Stimulated activated CD8-positive, alpha-beta memory T cell treated with anti-CD3 and anti-CD28 coated beads, Interleukin-4, amount 100 ng/mL, for 48 hours (primary cell): ENCODE measurements around the gene GALNT9.
"Not testable (repeated sequence)": the region's sequence is repeated elsewhere in the genome, so short reads cannot be mapped to it uniquely, and the experiment has no call there.

Source experiments
- DNase-seq: peaks from one replicate; pipeline ENCODE4 v3.0.0-alpha.2; 2020

The GALNT9 gene

GRCh38 chr12:132195242-132195641 lies 134.1 kb downstream of the GALNT9 start:
- DNase-seq: not testable (repeated sequence)

DNA sequence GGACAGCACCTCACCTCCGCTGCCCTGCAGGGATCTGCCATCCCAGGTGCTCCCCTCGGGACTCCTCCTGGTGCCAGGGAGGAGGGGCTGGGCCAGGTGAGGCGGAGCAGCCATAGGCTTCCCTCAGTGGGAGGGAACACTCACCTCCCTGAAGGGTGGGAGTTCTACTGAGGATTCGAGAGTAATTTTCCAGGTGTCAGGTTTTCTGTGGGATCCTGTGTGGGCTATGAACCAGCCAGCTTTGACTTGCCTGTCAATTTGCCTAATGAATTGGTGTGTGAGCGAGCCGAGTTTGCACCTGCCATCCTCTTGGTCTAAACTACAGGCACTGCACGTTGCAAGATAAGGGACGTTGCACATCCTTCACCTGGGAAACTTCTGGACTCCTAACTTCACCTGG lies 134.8 kb downstream of the GALNT9 start:
- DNase-seq: no peak

- DNase-seq: peak; percentile 59
These were observed 135.3 kb downstream of the GALNT9 start for GRCh38 chr12:132194056-132194455.

DNA sequence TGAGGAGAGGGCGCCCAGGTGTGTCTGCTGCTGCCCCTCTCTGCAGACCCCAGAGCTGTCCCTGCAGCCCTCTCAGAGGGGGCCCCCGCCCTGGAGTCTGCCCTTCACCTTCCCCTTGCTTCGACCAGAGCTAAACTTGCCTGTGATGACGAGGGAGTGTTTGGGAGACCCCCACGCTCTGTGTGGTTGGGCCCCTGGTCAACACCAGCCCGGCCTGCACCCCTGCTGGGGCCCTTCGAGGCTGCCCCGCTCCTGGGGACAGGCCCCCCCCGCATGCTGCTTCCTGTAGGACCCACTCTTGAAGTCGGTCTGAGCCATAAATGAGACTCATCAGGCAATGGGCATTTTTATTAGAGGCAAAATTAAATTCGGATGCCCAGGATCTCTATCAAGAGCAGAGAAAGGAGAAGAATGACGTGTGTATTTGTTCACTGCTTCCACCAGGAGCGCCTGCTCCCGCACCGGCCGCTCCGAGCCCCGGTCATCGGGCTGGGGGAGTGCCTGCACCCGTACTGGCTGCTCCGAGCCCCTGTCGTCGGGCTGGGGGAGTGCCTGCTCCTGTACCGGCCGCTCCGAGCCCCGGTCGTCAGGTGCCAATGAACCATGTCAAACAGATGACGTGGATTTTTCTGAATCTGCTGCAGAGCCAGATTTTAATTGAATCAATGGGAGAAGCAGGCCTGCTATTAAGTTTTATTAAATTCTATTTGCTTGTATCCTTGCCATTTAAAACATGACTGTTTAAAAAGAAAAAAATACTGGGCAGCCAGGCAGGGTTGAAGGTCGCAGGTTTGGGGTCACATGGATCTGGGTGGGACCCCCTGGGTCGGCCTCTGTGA lies 137.5 kb downstream of the GALNT9 start:
- DNase-seq: no peak

DNA sequence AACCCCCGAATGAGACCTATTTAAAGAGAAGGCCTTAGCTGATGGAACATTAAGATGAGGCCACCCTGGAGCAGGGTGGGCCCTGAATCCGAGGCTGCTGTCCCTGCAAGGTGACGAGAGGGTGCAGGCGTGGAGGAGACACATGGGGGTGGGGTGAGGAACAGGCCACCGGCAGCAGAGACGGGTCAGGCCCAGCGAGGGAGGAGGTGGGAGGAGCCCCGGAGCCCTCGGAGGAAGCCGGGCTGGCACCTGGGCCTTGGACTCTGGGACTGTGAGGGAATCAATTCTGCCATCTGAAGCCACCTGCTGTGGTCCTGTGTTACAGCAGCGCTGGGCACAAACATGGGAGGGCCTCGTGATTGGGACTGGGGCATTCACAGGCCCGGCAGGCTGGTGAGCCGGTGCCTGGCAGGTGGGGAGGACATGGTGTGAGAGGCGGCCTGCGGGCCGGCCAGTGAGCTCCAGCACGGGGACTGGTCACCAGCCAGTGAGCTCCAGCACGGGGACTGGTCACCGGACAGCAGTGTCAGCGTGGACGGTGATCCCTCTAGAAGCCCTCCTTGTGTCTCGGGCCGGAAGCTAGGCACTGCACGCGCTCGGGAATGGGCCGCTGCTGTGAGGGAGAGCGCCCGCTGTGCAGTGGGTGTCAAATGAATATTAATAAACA lies 138.4 kb downstream of the GALNT9 start:
- no peak for DNase-seq

DNA sequence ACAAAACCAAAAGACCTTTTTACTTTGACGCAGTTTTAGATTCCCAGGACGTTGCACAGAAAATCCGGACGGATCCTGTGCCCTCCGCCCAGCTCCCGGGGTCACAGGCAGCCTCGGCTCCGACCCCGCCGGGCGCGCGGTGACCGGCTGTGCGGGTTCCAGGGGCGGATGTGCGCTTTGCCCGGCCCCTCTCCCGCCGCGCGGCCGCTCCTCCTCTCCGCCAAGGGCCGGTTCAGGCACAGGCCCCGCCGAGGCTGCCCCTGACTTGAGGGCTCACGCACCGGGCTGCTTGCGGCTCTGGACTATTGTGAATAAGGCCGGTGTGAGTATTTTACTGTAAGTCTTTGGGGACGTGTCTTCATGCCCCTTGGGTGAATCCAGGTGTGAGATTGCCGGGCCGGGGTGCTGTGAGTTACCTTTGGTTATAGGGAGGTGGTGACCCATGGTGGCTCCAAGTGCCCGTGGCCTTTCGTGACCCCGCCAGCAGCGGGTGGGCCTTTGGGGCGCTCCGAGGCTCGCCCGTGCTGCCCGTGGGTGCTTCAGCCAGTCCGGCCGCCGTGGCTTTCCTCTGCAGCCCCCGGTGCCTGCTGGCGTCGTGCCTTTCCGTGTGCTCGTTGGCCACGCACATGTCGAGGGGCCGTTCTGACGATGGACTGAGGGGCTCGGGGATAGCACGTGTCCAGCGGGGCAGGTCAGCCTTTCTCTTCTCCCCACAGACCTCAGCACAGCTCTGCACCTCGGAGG lies 139.2 kb downstream of the GALNT9 start:
- DNase-seq: no peak

DNA sequence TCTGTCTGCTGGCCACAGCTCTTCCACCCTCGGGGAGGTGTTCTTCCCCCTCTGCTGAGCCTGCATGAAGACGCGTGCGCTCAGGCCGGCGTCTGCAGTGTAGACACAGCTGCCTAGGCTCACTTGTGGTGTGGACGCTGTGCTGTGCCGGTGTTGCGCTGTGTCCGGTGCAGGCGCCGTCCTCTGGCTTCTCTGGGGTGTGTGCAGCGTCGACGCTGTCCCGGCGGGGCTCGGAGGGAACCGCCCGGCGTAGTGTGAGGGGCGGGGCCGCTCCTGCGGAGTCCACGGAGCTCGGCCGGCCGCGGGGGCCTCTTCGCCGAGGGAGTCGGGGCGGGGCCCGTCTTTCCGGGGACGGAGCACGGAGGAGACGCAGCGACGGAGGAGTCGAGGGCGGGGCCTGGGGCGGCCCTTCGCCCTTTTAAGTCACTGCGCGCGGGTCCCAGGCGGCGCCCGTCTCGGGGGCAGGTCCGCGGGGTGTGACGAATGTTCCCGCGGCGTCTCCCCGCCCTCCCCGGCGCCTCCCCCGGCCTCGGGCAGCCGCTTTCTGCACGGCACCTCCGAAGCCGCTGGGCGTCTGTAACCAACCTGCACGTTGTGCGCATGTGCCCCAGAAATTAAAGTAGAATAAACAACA lies 139.9 kb downstream of the GALNT9 start:
- DNase-seq: peak; percentile 94

- DNase-seq: no peak
These were observed 140.5 kb downstream of the GALNT9 start for GRCh38 chr12:132188916-132189325.

DNA sequence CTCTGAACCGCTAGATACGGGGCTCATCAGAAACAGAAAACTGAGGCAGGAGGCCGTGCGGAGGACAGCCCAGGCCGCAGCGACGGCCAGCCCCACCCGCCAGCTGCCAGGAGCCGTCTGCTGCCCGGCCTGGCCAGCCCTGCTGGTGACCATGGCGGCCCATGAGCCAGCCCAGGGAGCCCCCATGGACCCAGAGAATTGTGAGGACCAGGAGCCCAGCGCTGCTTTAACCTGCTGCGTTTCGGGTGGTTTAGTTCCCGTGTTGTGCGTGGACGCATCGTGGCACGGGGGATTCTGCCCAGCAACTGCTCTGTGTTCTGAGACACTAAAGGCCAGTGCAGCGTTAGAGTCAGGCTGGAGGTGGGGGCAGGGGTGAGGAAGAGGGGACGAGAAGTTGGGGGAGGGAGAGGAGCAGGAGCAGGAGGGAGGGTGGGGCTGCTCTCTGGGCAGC lies 140.9 kb downstream of the GALNT9 start:
- no peak for DNase-seq

- DNase-seq: no peak
These were observed 141.5 kb downstream of the GALNT9 start for GRCh38 chr12:132187646-132188450.

GRCh38 chr12:132186857-132187620 lies 142.3 kb downstream of the GALNT9 start:
- DNase-seq: peak; percentile 45

- no peak for DNase-seq
These were observed 143.1 kb downstream of the GALNT9 start for GRCh38 chr12:132186208-132186856.

- DNase-seq: no peak
These were observed 143.7 kb downstream of the GALNT9 start for GRCh38 chr12:132185705-132186104.

DNA sequence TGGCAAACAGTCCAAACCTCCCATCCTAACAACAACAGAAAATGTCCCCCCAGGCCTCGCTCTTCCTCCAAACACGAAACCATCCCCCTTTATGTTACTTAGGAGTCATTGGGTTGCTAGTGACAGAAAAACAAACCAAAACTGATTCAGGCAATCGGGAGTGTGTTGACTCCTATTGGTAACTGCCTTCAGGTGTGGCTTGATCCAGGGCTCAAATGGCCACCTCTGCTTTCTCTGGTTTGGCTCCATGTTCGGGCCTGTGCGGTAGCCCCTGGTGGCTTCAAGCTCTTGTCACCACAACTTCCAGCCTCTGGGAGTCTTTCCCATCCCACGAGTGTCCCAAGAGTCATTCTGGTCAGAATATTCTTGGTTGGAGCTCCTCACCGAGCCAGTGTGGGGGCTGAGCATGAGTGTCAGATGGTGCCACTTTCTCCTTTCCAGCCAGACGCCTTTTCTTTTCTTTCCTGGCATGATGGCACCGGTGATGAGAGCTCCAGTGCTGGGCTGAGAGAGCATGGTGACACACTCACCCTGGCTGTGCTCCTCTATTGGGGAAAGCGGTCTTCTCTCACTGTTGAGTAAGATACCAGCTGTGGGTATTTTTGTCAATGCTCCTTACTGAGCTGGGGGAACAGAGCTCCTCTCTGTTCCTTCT lies 146.6 kb downstream of the GALNT9 start:
- DNase-seq: no peak

GRCh38 chr12:132182206-132182710 lies 147.1 kb downstream of the GALNT9 start:
- DNase-seq: no peak

- no peak for DNase-seq
These were observed 147.7 kb downstream of the GALNT9 start for GRCh38 chr12:132181570-132182200.

- DNase-seq: no peak
These were observed 148.5 kb downstream of the GALNT9 start for GRCh38 chr12:132180648-132181546.
